Mucosa of descending colon (tissue), 3 donors: ENCODE data around the gene ACSM6. TPM values are rescaled to one million over a fixed set of nuclear protein-coding genes. Genes with fewer than 3 reads are reported as not detected.

ENCODE experiments used
- ATAC-seq: fragments of 200-7000 bp; cut with Tn5 transposase; one replicate; pipeline ENCODE4 v1.9.1; 2020; ENCODE audit warnings: mild to moderate bottlenecking, moderate library complexity
- DNase-seq, 3 donors: peaks; one replicate each; pipeline ENCODE4 v3.0.0-alpha.2; 2020
- H3K36me3 ChIP-seq: fragments of 200-600 bp; one replicate; pipeline ENCODE4 v1.8.0; 2021; ENCODE audit warnings: low read depth, mild to moderate bottlenecking
- H3K4me1 ChIP-seq: fragments of 200-600 bp; one replicate; pipeline ENCODE4 v1.8.0; 2021; ENCODE audit warnings: low read depth, mild to moderate bottlenecking
- H3K4me3 ChIP-seq: fragments of 200-600 bp; one replicate; pipeline ENCODE4 v1.8.0; 2021; ENCODE audit warnings: mild to moderate bottlenecking
- H3K9me3 ChIP-seq: fragments of 200-600 bp; one replicate; pipeline ENCODE4 v1.8.0; 2021; ENCODE audit warnings: mild to moderate bottlenecking
- intact Hi-C, 2 donors: fragments of 100-400 bp; cut with DNase I in 1 of 2; cut with micrococcal nuclease in 1 of 2; formaldehyde crosslinking; loops; one replicate each; pipeline versions ENCODE4 v1.11.0 to v1.11.1; 2022; cut with DNase I, micrococcal nuclease
- total RNA-seq, 3 donors: library from RNA; stranded (reverse); fragmentation: NEBNext Ultra II Directional in 2 of 3; extraction: Animal tissue kit (Norgen Biotek cat#: 25700) in 2 of 3; gene quantifications; one replicate each; pipeline versions ENCODE4 v1.2.1 to v1.2.4, GENCODE V29; 2021 to 2023
- TF ChIP-seq, protein P1 (sequence below): fragments of 200-600 bp; IDR thresholded peaks from one replicate; pipeline ENCODE4 v1.8.0; 2022; ENCODE audit warnings: antibody characterized with exemption, mild to moderate bottlenecking
- donor health status: DM: no; HTN: no; CAD: no; lungs with moderate emphysema.
- donor health status: DM: no; HTN: no; CAD: no.
- donor health status: DM: no; HTN: yes; CAD: no.

Gene ACSM6
- total RNA-seq, 3 donors from 2014 or later, result not detected

- no peaks in the 10 kb centered on the region for H3K36me3 ChIP-seq
- no peak overlapping the region for H3K4me3 ChIP-seq
- ATAC-seq (no peak), DNase-seq (peak in 1 of 3 donors; percentile 40)
- no peaks in the 10 kb centered on the region for H3K9me3 ChIP-seq
- H3K4me1 ChIP-seq, result peaks cover 67% of the 10 kb centered on the region
- intact Hi-C loops, result no loop called here
- TF ChIP-seq, protein P1, sequence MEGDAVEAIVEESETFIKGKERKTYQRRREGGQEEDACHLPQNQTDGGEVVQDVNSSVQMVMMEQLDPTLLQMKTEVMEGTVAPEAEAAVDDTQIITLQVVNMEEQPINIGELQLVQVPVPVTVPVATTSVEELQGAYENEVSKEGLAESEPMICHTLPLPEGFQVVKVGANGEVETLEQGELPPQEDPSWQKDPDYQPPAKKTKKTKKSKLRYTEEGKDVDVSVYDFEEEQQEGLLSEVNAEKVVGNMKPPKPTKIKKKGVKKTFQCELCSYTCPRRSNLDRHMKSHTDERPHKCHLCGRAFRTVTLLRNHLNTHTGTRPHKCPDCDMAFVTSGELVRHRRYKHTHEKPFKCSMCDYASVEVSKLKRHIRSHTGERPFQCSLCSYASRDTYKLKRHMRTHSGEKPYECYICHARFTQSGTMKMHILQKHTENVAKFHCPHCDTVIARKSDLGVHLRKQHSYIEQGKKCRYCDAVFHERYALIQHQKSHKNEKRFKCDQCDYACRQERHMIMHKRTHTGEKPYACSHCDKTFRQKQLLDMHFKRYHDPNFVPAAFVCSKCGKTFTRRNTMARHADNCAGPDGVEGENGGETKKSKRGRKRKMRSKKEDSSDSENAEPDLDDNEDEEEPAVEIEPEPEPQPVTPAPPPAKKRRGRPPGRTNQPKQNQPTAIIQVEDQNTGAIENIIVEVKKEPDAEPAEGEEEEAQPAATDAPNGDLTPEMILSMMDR, result no peak
These were observed 81.8 kb downstream of the ACSM6 start for GRCh38 chr10:95275726-95276366.

DNA sequence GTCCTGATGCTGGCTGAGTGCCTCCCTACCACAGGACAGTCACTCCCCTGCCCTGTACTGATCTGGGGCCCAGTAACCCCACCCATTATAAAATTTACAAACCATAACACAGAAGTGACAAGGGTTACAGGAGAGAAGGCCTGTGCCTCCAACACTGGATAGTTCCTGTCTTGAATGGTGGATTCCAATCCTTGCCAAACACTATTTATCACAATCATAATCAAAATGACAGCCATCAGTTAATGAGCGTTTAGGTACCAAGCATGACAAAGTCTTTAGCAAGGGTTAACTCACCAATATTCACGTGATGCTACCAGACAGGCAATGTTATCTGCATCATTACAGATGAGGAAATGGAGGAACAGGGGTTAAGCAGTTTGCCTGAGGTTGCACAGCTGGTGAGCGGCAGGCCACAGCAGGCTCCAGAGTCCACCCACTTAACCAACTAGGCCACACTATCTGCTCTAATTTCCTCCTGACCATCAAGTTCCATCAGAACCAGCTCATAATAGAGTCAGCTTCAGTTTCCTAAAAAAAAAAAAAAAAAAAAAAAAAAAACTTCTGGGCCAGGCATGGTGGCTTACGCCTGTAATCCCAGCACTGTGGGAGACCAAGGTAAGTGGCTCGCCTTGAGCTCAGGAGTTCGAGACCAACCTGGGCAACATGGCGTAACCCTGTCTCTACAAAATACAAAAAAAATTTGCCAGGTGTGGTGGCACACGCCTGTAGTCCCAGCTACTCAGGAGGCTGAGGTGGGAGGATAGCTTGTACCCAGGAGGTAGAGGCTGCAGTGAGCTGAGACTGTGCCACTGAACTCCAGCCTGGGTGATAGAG, 82.5 kb downstream of the ACSM6 start:
- H3K4me3 ChIP-seq, result no peak overlapping the region
- TF ChIP-seq, protein P1, result no peak
- ATAC-seq (peak; percentile 86), DNase-seq (peak; percentile 59 to 74 (median 73))
- intact Hi-C loops, result no loop called here
- no peaks in the 10 kb centered on the region for H3K9me3 ChIP-seq
- no peaks in the 10 kb centered on the region for H3K36me3 ChIP-seq
- H3K4me1 ChIP-seq, result peaks cover 69% of the 10 kb centered on the region

DNA sequence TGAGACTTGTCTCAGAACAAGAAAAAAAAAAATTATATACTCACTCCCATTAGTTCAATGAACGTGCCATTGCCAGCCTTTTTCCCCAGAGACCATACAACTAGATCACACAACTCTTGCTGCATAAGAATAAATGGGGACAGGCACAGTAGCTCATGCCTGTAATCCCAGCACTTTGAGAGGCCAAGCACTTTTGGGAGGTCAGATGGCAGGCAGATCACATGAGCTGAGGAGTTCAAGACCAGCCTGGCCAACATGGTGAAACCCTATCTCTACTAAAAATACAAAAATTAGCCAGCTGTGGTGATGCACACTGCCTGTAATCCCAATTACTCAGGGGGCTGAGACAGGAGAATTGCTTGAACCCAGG, 83.1 kb downstream of the ACSM6 start:
- no peaks in the 10 kb centered on the region for H3K36me3 ChIP-seq
- intact Hi-C loops, result no loop called here
- H3K4me3 ChIP-seq, result no peak overlapping the region
- H3K4me1 ChIP-seq, result peaks cover 75% of the 10 kb centered on the region
- TF ChIP-seq, protein P1, result no peak
- H3K9me3 ChIP-seq, result no peaks in the 10 kb centered on the region
- DNase-seq (peak in 1 of 3 donors; percentile 4), ATAC-seq (no peak)

DNA sequence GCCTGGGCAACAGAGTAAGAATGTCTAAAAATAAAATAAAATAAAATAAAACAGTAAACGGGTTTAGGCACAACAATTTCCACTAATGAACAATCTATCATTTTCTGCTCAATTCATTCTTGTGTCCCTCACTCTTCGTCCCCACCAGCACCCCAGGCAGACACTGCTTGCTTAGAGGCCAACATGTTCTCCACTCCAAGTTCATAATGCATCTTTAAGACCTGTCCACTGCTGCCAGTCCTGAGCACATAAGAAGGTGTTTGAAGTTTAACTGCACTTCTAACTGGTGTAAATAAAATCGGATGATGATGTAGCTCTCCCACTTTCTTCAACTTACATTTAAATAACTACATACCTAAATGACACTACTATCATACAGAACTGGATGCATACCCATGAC, 83.6 kb downstream of the ACSM6 start:
- intact Hi-C loops, result no loop called here
- DNase-seq (peak in 1 of 3 donors; percentile 15), ATAC-seq (no peak)
- Histone ChIP-seq H3K36me3 (no peaks in the 10 kb centered on the region), H3K9me3 (no peaks in the 10 kb centered on the region), H3K4me1 (peaks cover 79% of the 10 kb centered on the region), H3K4me3 (no peak overlapping the region)
- TF ChIP-seq, protein P1, result no peak

Other genes starting within 250 kb of the ACSM6 start
- 1 to 10 TPM in 2 of 3 donors, under 1 TPM in 1; 0.25 to 4.1 (median 1.0) TPM for gene CYP2C8, start 124.7 kb upstream of the ACSM6 start, total RNA-seq
- gene PDLIM1, start 96.8 kb downstream of the ACSM6 start, total RNA-seq, result 100 to 1,000 TPM; 177 to 434 (median 373) TPM